NCI-H2196 (cell line): ENCODE measurements around the gene ADAMTS4.

Experiments
- DNase-seq: peaks from one replicate; lab custom pipeline; 2025; ENCODE audit not compliant: unreplicated experiment; lab: John Stamatoyannopoulos, UW

The ADAMTS4 gene

GRCh38 chr1:161153682-161154337 is 45.0 kb downstream of the ADAMTS4 start, which contains the start of gene UFC1:
TSS of gene UFC1 (plus strand) at chr1:161153978. CDS start at chr1:161153998, 20 bp downstream.
- peak; percentile 88 for DNase-seq

GRCh38 chr1:161153176-161153575 is 45.7 kb downstream of the ADAMTS4 start:
- DNase-seq = no peak

GRCh38 chr1:161145832-161146231 is 53.0 kb downstream of the ADAMTS4 start:
- no peak for DNase-seq

GRCh38 chr1:161140755-161141400 is 58.0 kb downstream of the ADAMTS4 start:
- no peak for DNase-seq

- DNase-seq = peak; percentile 59
These were observed 59.1 kb downstream of the ADAMTS4 start for GRCh38 chr1:161139766-161140165.

- no peak for DNase-seq
These were observed 60.4 kb downstream of the ADAMTS4 start for GRCh38 chr1:161138431-161138830.

- DNase-seq = no peak
These were observed 61.0 kb downstream of the ADAMTS4 start for GRCh38 chr1:161137881-161138280.
